Skin of body (tissue), 2 donors: ENCODE measurements around the gene NFIC. TPM values are rescaled to one million over a fixed set of nuclear protein-coding genes. Genes with fewer than 3 reads are reported as not detected.
A peak's percentile ranks its signal among the peaks of the same experiment; 100 is the strongest.
"Not testable (repeated sequence)": the region's sequence is repeated elsewhere in the genome, so short reads cannot be mapped to it uniquely, and the experiment has no call there.

Source experiments
- DNase-seq: peaks from one replicate; lab custom pipeline; 2025; lab: John Stamatoyannopoulos, UW
- total RNA-seq: library from RNA; depleted of rRNA; stranded (reverse); fragments of >200 nt; gene quantifications from one replicate; pipeline ENCODE4 v1.2.3, GENCODE V29; 2014

Gene NFIC
- total RNA-seq, 1 donor from 2014 or later: 27.6 TPM

GRCh38 chr19:3450796-3451411 lies 84.5 kb downstream of the NFIC start:
- DNase-seq: peak; percentile 67

GRCh38 chr19:3451451-3451866 lies 85.1 kb downstream of the NFIC start:
- no peak for DNase-seq

GRCh38 chr19:3452171-3452941 lies 86.0 kb downstream of the NFIC start:
- no peak for DNase-seq

- DNase-seq: not testable (repeated sequence)
Measured at GRCh38 chr19:3452942-3453214, 86.5 kb downstream of the NFIC start.

GRCh38 chr19:3453840-3454239 lies 87.5 kb downstream of the NFIC start:
- no peak for DNase-seq

DNA sequence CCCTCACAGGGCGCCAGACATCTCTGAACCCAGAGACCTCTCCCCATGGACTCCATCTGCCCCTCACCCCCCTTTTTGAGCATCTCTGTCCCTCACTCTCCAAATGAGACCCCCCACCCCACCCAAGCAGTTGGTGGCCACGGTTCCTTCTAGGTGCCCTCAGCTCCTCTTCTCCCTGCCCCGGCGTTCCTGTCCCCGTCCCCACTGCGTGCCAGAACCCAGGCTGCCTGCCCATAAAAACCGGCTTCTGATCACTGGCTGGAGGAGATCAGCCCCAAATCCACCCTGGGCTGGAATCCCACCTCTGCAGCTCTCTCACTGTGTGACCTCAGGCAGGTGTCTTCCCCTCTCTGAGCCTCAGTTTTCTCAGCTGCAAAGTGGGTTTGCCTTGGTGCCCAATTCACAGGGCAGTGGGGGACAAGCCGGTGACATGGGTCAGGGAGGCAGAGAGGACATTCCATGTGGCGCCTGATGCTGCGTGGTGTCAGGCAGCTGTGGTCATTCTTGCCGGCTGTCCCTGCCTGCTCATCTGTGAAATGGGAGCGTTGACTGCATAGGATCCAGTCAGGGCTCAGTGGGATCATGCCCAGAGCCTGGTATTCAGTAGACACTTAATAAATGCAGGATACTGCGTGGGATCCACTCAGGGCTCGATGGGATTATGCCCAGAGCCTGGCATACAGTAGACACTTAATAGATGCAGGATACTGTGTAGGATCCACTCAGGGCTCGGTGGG lies 88.4 kb downstream of the NFIC start:
- DNase-seq: no peak

DNA sequence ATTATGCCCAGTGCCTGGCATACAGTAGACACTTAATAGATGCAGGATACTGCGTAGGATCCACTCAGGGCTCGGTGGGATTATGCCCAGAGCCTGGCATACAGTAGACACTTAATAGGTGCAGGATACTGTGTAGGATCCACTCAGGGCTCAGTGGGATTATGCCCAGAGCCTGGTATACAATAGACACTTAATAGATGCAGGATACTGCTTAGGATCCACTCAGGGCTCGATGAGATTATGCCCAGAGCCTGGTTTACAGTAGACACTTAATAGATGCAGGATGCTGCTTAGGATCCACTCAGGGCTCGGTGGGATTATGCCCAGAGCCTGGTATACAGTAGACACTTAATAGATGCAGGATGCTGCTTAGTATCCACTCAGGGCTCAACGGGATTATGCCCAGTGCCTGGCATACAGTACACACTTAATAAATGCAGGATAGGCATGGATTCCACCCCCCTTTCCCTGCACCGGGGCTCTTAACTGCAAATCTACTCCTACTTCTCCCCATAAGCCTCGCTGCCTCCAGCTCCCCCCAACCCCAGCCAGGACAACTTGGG lies 89.1 kb downstream of the NFIC start:
- DNase-seq: no peak

DNA sequence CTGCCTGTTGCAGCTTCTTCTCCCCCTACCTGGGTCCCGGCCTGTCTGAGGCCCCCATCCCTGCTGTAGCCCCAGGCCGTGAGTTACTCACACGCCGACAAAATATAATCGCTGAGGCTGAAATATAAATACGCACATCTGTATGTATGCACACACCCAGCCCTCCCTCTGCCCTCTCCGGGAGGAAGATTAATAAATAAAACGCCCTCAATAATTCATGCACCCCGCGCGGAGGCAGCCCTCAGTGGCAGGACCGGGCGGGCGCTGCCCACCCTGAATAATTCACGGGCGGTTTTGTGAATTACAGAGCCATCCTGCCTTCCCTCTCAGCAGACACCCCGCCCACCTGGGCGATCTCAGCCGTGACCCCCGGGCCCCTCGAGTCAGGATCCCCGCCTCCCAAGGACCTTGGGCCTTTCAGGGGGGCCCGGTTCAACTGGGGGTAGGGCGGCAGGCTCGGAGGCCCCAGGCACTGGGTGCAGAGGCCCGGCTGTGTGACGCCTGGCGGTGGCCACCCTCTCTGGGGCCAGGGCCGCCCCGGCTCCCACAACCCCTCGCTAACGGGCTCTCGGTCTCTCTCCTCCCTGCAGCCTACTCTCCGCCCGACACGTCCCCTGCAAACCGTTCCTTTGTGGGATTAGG lies 89.7 kb downstream of the NFIC start:
- DNase-seq: no peak

DNA sequence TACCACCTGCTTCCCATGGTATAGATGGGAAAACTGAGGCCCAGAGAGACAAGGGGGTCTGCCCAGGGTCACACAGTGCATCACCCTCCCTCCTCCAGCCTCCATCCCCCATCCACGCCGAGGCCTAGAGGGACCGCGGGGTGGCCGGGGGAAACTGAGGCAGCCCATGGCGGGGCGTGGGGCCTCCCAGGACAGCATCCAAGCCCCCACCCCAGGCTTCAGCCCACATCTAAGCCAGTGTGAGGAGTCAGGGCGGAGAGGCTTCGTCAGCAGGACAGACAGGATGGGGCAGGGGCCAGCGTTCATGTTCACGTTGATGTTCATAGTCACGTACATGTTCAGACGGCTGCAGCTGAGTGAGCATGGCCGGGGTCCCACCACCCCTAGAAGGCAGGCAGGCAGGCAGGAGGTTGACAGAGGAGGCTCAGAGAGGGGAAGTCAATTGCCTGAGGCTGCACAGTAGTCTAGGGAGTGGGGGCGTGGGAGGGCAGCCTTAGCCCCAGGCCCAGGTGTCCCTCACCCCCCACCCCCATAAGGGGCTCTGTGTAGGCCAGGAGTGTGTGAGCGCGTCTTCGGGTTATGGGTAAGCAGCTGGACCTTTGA lies 90.6 kb downstream of the NFIC start:
- no peak for DNase-seq

GRCh38 chr19:3457528-3458228 lies 91.3 kb downstream of the NFIC start:
- DNase-seq: no peak

DNA sequence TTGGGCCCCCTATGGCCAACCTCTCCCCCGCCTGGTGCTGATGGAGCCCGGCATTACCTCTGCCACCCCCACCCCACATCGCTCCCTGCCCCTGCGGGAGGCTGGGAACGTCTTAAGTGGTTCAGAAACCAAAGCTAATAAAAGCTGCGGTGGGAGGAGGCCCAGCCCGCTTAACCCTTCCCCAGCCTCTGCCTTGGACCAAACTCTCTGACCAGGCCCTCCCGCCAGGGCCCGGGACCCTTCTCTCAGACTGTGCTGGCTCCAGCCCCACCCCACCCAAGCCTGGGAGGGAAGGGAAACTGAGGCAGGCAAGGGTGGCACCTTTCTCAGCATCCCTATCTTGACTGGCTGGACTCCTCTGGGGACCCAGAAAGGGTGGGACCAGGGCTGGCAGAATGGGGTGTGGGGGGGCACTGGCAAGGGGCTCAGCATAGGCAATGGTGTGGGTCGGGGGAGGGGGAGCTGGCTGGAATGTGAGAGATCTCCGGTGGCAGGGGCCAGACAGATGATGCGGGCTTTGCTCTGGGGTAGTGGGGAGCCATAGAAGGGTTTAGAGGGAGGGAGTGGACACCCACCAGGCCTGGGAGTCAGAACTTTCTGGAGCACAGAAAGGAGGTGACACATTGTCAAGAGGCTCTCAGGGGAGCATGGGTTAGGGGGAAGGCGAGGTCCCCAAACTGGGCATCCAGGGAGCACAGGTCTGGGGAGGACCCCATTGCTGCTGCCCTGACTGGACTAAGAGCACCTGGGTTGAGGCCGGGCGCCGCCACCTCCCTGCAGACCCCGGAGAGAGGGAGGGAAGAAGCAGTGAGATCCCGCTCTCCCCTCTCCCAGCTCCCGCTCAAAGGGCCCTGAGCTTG lies 92.1 kb downstream of the NFIC start:
- no peak for DNase-seq

- peak; percentile 80 for DNase-seq
Measured at GRCh38 chr19:3459089-3459881, 92.9 kb downstream of the NFIC start.

DNA sequence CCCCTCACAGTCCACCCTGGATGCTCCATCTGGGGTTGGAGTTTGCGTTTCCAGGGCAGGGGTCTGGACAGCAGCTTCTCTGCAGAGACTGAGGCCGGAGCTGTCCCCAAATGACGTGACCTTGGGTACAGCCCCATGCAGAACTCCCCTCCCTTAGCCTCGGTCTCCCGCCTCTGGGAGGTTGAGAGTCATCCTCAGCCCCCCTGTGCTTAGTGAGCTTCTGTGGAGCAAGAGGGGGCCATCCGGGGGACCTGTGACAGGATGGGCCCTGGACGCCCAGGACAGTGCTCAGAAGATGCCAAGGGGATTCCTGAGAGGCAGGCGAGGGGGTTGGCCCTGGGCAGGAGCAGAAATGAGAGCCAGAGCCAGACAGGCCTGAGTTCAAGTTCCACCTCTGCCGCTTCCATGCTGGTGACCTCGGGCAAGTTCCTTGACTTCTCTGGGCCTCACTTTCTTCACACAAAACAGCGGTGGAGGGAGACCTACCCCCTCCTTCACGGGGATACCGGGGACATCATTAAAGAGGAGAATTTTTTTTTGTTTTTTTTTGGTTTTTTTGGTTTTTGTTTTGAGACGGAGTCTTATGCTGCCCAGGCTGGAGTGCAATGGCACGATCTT lies 93.7 kb downstream of the NFIC start:
- DNase-seq: no peak

DNA sequence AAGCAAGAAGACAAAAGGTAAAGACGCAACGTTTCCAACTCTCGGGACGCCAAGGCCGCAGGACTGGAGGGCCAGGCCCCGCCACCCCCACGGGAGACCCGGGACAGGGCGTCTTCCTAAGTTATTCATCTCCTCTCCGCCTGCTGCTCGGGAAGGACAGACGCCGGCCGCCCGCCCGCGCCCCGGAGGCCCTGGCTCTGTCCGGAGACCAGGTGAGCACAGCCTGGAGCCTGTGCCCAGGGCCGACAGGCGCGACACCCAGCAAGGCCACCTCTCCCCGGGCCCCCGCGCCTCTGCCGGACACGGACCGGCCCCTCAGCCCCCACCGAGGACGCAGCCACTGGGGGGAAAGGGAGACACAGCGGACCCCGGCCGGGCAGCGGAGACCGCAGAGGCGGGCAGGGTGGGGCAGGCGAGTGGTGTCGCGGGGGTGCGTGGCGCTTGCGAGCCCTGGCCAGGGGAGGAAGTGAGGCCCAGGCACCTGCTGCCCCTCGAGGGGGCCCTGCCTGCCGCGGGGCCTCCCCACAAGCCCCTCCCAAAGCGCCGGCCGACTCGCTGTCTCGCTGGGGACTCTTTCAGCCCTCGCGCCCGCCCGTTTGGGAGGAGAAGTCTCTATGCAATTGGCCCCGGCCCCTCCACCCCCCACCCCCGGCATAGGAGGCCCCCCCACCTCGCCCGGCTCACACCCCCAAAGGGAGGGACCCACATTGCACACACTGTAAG lies 96.8 kb downstream of the NFIC start:
- DNase-seq: no peak

DNA sequence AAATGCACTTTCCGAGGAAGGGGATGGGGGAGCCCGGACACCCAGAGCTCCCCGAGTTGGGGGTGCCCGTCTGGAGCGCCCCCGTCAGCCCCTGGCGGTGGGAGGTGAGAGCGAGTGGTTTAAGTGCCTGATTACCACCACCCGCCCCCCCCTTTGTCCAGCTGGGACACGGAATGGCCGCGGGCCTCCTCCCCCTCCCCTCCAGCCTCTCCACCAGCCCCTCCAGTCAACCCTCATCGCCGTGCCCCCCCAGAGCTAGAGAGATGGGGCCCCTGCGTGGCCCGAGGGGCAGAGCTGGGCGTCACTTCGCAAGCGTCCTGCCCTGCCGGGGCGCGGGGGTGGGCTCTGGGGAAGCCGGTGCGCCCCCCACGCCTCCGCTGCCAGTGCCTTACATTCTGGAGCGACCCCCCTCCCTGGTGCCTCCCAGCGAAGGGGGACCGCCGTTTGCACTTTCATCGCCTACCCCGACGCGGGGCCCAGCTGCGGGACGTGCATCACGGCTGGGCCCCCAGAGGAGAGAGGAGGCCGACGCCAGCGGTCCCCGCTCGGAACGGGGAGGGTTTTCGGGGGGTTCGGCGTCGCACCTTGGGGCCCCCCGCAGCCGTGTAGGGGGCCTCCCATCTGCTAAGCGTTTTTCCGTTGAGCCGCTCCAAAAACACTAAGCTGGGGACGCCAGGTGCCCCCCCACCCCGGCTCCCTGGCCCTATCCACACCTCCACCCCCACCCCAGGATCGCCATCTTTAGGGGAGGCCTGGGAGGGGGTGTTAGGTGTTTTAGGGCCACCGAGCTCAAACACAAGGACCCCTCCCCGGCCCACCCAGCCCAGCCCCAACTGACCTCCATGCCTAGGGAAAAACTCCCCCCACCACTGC lies 97.6 kb downstream of the NFIC start:
- DNase-seq: no peak

DNA sequence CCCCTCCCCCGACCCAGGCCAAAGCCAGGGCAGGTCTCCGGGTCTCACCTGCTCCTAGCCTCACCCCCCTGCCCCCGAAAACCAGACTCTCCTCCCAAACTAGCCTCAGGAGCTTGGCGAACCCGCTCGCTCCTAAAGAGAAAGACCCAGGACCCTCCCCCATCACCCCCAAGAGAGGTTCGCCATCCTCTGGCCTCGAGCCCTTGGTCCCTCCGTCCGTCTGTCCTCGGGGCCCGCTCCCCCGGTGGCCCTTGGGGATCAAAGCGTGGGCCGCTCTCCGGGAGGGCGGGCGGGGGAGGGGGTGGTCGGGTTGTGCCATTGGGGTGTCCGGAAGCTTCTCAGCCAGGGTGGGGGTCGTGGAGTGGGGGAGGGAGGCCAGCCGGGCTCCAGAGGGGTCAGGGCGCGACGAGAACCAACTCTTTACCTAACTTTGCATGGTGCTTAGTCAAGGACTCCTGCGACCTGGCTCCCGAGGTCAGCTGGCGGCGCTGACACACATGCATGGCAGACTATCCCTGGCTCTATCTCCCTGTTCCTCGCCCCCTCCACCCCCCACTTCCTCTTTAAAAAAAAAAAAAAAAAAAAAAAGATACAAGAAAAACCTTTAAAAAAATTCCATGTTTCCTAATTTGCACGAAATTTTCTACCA lies 98.3 kb downstream of the NFIC start:
- DNase-seq: no peak
